Islet precursor cell (in vitro differentiated cells): ENCODE results near the gene CPZ.
"Not testable (repeated sequence)": the region's sequence is repeated elsewhere in the genome, so short reads cannot be mapped to it uniquely, and the experiment has no call there.

Experiments
- DNase-seq: peaks from one replicate; pipeline ENCODE4 v3.0.0-alpha.2; 2018

Gene CPZ

DNA sequence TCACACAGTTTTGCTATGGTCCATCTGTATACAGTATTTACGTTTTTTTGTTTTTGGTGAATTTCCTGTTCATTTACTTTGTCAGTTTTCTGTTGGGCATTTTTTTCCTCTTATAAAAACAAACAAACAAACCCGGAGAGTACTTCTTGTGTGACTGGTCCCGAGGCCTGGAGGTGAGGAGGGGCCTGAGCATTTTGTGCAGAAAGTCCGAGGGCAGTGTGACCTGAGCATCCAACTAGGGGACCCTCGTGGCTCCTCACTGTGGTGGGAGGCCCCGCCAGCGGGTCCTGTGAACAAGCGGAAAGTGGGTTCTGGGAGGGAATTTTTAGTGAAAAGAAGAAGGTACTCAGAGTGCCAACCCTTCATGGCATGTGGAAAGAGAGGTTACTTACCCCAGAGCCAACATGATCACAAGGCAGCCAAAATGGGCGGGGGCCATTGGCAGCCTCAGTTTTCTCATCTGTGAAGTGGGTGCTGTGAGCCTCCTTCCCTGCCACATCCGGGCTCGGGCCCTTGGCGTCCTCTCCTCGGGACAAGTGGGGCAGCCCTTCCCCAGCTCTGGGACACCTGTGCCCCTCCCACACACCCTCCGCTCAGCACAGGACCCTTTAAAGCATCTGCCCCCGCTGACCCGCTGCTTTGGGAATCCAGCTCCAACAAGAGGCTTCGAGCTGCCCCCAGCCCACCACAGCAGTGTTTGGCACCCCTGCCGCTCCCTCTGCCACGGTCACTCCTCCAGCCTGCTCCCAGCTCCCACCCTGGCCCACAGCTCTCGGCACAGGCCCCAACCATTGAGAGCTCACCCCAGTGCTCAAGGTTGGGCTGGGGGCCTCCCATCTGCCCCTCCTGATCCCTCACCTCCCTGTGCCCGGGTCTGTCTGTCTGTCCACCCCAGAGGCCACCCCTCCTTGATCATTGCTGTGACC, 35.2 kb upstream of the CPZ start:
- no peak for DNase-seq

DNA sequence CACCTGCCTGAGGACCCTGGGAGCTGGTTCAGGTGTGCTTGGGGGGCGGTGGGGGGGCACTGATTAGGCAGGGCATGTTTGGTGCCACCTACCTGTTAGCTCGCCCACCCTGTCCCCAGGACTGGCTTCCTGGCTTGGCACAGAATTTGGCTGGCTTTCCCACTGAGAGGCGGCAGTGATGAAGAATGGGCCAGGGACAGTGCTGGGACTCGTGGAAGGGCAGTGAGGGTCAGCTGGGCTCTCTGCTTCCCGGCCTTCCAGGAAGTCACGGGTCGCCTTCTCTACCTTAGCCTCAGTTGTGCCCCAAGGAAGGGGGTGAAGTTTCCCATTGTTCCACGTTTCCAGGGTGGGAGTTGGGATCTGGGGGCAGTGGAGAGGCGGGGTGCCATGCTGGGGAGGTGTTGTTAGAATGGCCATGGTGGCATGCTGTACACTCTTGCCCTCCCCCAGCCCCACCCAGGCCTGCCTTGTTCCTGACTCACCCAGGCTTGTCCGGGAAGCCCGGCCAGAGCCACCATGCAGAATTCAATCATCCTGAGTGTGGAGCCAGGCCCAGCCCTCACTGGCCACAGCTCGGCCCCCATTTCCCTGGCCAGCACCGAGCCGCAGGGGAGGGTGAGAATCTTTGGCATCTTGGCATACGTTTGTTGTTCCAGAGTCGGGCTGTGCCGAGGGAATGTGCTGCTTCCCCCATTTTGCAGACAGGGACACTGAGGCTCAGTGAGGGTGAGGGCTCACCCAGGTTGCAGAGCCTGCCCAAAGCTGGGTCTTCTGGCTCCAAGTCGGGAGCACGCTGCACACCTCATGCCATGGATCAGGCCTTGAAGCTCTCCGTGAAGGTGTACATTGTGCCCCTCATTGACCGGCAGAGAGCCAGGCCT, 34.2 kb upstream of the CPZ start:
- peak; percentile 68 for DNase-seq

DNA sequence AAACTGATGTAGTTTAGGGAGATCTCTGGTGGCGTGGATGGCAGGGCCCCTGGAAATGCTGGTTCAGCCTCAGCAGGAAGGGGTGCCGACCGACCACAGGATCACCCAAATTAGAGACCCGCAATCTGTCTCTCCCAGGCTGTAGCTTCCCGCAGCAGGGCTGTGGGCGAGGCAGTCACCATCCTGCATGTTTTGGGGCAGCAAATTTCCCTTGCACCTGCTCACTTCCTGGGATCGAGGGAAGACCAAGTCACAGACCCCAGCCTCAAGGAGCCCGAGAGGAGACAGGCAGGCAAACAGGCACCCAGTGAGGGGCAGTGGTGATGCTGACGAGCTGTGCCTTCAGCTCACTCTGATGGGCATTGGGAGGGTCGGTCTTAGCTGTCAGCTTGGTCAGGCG, 33.6 kb upstream of the CPZ start:
- DNase-seq = no peak

DNA sequence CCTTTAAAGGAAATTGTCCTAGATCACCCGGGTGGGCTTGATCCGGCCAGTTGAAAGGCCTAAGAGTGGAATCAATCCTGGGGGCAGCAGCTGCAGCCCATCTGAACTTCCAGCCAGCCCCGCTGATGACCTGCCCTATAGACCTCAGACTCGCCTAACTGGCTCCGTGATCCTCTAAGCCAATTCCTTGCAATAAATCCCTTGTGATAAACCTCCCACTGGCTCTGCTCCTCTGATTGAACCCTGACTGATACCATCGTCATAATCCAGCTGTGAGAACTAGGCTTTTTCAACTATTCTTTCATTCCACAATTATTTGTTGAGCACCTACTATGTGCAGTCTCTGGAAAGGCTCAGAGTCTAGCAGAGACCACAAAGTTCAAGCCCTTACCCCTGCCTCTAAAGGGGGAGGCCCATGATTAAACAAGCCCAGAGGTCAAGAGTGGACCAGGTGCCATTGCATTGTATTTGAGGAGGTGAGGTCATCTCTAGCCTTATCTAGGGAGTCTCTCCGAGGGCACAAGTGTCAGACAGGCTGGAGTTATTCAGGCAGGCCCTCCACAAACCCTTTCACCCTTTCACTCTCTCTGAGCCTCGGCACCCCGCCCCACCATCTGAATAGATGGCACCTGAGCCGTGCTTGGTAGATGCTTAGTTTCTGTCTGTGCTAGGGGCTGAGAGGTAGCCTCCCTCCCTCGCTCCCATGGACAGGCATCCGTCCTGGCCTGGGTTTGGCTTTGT, 32.9 kb upstream of the CPZ start:
- DNase-seq = no peak

DNA sequence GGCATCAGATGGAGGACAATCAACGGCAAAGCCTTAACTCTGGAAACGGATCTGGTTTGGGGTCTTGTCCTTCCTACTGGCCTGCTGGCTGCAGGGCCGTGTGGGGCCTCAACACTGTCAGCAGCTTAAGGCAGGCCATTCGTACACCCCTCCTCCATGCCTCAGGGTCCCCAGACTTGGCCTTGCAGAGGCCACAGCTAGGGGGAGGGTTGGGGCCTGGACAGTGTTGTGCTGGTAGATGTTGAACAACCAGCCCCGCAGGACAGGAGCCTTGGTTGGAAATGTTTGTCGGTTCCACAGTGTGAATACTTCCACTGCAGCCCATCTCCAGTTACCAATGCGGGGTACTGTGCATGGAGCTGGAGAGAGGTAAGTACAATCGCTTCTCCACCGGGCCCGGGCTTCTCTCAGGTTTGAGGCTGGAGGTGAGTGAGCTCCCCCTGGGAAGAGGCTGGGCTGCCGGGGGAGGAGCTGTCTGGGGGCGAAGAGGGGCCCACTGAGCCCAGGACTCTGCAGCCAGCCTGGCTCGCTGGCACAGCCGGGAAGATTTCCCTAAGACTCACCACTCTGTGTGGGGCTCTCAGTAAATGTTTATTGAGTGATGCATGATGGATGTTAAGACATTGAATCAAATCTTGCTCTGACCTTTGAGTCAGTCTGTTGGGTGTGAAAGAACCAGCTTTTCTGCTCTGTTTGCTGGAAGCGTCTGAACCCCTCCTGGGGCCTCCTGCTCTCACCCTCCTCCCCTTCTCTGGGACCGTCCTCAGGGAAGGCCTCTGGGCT, 32.1 kb upstream of the CPZ start:
- peak; percentile 59 for DNase-seq

DNA sequence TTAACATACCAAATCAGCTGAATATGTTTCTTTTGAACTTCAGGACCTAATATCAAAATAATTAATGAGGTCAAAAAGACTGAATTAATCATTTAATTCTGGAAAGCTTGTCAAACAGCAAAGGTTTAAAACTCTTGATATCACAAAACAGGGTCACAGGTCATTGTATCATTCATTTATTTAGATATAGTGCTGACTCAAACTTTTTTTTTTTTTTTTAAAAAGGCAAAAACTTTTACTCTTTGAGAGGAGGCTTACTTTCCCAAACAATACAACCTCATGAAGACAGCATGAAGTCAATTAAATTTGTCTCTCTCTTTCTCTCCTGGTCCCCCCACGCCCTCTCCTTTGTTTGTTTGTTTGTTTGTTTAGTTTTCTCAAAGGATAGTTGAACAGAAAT, 28.0 kb upstream of the CPZ start:
- no peak for DNase-seq

DNA sequence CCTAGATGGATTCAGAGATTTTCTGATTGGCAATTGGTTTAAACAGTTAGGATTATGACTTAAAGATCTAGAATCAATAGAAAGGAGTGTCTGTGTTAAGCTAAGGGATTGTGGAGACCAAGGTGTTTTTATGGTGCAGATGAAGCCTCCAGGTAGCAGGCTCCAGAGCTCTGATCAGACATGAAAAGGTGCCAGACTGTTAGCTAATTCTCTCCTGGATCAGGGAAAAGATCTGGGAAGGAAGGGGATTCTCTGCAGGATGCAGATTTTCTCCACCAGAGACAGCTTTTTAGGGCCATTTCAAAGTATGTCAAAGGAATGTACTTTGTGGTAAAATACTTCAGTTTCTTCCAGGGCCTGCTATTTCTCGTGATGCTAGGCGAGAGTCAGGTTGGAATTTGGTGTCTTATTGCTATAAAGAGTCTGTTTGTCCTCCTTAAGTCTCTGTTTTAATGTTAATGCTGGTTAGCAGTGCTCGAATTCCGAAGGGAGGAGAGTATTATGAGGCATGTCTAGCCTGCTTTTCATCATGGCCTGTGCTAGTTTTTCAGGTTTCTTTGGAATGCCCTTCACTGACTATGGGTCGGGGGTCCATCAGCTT, 24.4 kb upstream of the CPZ start:
- DNase-seq = peak; percentile 89

DNA sequence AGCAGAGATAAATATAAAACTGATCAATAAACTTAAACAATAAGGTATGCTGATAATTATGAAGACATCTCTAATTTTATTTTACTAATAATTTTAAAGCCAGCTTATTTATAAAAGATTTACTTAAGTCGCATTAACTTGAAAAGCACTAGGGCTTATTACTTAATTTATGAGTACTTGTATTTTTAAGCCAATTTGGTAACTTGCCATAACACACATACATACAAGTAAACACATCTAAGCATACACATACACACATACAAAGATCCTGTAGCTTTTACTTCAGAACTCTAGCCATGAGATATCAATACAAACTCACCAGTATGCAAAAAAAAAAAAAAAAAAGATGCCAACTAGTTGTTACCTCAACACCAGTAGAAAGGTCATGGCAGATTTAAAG, 22.4 kb upstream of the CPZ start:
- no peak for DNase-seq

DNA sequence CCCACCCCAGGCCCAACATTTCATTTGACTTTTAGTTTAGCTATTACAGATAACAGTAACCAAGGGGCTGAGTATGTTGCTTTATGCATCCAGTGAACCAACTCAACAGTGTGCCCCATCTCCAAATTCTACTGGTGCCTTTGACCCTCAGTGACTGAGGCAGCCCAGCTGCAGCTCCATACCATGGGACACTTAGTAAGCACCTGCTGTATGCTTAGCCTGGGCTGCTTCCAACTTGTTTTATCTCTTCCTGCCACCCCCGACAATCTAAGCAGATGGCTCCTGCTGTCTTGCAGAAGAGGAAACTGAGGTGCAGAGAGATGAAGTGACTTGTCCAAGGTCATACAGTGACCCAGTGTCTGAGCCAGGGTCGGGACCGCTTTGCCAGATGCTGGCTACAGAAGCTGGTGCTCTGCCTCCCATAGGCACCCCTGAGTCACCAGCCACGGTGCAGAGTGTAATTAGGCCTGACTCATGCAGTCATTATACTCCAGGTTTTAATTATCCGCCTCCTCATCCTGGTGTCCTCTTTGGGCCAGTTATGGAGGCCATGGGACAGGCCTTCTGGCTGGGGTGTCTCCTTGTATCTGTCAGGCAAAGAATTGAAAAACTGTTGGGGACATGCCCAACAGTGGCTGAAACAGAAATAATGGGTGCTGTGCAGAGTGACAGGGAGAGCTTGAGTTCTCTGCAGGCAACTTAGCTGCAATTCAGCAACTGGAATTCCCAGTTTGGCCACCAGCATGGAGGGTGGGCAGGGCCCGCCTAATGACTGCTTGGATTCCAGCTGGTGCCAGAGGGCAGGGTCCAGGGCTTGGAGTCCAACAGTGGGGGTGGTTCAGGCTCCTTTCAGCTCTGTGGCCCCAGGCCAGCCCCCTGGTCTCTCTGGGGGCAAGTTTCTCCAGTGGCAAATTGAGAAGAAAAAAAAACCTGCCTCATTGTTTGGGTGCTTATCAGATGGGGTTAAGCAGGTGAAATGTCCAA, 20.6 kb upstream of the CPZ start:
- DNase-seq = peak; percentile 93

DNA sequence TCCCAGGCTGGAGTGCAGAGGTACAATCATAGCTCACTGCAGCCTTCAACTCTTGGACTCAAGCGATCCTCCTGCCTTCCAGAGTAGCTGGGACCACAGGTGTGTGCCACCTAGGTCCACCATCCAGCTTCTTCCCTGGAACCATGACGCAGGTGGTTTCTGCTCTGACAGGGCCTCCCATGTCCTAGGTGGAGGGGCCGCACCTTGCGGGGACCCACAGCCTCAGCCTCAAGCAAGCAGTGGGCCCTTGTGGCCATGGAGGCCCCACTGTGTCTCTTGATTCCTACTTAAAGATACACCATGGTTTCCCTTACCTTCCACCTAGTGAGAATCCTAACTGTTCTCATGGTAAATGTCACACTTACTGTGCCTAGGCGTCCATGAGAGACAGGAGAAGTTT, 19.3 kb upstream of the CPZ start:
- no peak for DNase-seq

DNA sequence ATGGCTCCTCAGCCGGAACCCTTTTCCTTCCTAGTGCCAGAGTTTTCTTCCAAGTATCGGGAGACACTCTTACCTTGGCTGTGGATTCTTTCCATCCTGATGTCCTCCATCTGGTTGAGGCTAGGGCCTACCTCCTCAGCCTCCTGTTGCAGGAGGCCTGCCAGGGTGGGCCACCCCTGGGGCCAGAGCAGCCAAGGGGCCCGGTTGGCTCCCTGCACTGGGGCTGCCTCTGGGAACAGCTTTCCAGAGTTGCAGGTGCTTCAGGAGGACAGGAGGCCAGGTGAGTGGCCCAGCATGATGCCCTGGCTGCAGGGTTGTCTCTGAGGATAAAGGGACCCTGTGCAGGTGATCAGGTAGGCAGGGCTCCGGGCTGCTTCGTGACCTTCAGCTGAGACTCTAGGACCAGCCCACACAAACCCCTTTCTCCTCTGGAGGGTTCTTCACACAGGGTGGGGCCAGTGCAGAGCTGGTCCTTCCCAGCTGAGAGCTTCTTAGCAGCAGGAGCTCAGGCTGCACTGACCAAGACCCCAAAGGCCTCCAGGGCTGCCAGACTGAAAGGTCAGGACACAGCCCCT, 17.7 kb upstream of the CPZ start:
- no peak for DNase-seq

DNA sequence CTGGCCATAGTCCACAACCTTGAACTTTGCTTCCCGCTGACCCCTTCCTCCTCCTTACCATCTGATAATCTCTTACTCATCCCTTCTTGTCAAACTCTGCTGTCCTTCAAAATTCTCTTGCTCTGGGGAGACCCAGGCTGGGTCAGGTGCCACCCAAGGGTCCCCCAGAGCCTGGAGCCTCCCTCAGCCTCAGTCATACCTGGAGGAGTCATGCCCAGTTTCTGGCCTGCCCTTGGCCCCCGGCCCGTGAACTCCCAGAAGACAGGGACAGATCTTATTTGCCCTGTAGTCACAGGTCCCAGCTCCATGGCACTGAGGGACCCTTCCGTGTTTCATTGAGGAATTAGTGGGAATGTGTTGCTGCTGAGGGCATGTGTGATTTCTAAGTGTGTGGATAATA, 17.1 kb upstream of the CPZ start:
- DNase-seq = no peak

DNA sequence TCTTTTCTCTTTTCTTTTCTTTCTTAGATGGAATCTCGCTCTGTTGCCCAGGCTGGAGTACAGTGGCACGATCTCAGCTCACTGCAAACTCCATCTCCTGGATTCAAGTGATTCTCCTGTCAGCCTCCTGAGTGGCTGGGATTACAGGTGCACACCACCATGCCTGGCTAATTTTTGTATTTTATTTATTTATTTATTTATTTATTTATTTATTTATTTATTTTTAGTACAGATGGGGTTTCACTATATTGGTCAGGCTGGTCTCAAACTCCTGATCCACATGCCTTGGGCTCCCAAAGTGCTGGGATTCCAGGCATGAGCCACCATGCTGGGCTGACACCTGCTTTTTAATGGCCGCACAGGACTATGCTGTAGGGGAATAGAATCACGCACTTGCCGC, 16.0 kb upstream of the CPZ start:
- DNase-seq = not testable (repeated sequence)

DNA sequence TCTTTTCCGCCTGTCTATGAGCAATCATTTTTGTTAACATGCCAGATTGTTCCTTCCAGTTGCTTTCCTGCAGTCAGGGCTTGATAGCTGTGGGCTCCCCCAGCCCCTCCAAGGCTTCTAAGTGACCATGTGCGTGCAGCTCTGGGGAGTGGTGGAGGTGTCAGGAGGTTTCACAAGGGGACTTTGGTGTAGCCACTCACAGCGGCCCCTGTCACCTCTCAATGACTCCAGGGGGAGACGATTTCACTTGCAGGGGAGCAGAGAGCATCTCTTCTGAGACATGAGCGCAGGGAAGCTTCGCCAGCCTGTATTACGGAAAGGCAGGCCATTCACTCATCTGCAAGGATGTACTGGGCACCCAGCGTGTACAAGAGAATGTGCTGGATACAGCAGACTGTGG, 15.5 kb upstream of the CPZ start:
- DNase-seq = no peak

DNA sequence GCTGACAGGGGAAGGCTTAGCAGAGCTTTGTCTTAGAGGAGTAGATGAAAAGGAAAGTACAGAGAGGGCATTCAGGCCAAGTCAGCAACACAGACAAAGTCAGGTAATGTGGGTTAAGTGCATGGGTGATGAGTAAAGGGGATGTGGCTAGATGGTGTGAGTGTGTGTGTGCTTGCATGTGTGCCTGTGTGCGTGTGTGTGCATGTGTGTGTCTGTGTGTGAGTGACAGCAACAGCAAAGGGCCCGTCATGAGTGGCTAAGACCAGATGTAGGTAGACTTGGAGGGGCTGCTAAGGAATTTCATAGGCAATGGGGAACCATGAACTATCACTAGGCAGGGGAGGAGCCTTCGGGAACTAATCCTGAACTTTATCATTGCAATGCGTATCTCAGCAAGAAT, 14.6 kb upstream of the CPZ start:
- no peak for DNase-seq

DNA sequence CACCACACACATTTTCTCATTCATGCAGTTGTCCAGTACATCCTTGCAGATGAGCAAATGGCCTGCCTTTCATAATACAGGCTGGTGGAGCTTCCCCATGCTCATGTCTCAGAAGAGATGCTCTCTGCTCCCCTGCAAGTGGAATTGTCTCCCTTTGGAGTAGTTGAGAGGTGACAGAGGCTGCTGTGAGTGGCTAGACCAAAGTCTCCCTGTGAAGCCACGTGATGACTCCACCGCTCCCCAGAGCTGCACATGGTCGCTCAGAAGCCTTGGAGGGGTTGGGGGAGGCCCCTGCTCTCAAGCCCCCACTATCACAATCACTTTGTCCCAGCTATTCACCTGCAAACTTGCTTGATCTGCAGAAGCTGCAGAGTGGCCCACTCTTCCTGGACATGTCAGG, 13.8 kb upstream of the CPZ start:
- no peak for DNase-seq

DNA sequence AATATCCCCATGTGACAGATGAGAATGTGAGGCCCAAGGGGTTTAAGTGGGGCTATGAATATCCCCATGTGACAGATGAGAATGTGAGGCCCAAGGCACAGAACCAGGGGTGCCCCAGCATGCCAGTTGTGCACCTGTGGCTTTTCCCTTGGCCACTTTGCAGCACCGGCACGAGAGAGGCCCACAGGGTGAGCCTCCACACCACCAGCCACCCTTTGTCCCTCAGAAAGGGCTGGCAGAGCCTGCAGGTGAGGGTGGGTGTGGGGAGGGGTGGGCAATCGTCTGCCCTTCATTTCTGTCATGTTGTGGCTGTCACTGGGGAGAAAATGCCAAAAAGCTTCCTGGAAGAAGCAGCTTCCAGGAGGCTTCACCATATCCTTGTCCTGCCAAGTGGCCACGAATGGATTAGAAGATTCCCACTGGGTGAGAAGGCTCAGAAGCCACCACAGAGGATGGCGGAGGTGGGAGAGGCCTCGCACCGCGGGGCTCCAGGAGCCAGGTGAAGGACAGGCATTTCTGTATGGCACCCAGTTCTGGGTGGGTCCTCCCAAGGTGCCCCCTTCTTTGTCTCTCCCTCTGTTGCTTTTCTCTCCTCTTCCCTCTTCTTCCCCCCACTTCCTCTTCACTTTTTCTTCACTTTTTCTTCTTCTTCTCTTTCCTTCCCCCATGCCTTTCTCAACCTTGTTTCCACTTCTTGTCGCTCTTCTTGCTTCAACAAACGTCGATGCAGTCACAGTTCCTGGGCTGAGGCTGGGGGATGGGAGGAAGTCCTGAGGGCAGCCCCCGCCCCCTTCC, 12.8 kb upstream of the CPZ start:
- no peak for DNase-seq

DNA sequence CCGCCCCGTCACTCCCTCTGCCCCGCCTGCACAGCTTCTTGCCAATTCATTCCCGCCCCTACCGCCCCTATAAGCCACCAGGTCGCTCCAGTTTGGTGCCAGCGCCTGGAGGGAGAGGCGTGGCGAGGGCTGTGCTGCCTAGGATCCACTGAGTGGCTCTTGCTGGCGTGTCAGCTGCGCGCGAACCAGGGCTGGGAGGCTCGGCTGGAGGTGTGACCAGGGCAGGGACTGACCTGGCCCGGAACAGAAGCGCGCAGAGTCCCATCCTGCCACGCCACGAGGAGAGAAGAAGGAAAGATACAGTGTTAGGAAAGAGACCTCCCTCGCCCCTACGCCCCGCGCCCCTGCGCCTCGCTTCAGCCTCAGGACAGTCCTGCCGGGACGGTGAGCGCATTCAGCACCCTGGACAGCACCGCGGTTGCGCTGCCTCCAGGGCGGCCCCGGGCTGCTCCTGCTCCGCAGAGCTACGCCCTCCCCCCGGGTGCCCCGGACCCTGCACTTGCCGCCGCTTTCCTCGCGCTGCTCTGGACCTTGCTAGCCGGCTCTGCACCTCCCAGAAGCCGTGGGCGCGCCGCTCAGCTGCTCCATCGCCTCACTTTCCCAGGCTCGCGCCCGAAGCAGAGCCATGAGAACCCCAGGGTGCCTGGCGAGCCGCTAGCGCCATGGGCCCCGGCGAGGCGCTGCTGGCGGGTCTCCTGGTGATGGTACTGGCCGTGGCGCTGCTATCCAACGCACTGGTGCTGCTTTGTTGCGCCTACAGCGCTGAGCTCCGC, 12.1 kb upstream of the CPZ start, which contains the start of gene GPR78:
GPR78 (plus strand) TSS at position 72 of the 773 bp plus-strand sequence; CDS start at position 663, 591 bp downstream.
- DNase-seq = peak; percentile 93
